Transverse colon (tissue), 3 donors: ENCODE measurements around the gene NAV3.

ENCODE experiments used
- CTCF ChIP-seq, 5 experiments: fragments of 200-600 bp in 3 of 5; fragments of 450-650 bp in 2 of 5; sonication (generic) in 3 of 5; IDR thresholded peaks; 1 replicate in 2 of 5; 2 replicates in 3 of 5; pipeline ENCODE4 v1.5.1; 2016 to 2017; ENCODE audit warnings: antibody characterized with exemption in 5 of 5, inconsistent platforms in 3 of 5, mild to moderate bottlenecking in 2 of 5, moderate library complexity in 1 of 5
- EP300 ChIP-seq: sonication (generic); formaldehyde crosslinking; IDR thresholded peaks from one replicate; pipeline ENCODE4 v1.6.1; 2017; ENCODE audit warnings: antibody characterized with exemption, low read depth

- TF ChIP-seq EP300 (no peak), CTCF (IDR thresholded peaks at IDR 0.05) (no peak)
Observed at GRCh38 chr12:77973579-77973978, 142.9 kb downstream of the NAV3 start.
